H9 (cell line): Measurements from ENCODE around the gene GBE1. TPM values are rescaled to one million over a fixed set of nuclear protein-coding genes. Genes with fewer than 3 reads are reported as not detected.

Source experiments
- DNase-seq: peaks from one replicate; pipeline ENCODE4 v3.0.0-alpha.2; 2017
- H2AFZ ChIP-seq: one replicate; pipeline ENCODE4 v1.6.1; 2013; ENCODE audit warnings: mild to moderate bottlenecking, low read length, control low read depth, moderate library complexity
- H2AK5ac ChIP-seq: 2 replicates; pipeline ENCODE4 v1.6.1; 2013; ENCODE audit warnings: low read length, control low read depth, mixed read lengths; ENCODE audit not compliant: insufficient read length
- H2BK120ac ChIP-seq: one replicate; pipeline ENCODE4 v1.6.1; 2013; ENCODE audit warnings: low read depth, mild to moderate bottlenecking, low read length, control low read depth, inconsistent platforms; ENCODE audit not compliant: poor library complexity, severe bottlenecking
- H2BK12ac ChIP-seq: 2 replicates; pipeline ENCODE4 v1.6.1; 2013; ENCODE audit warnings: low read length, control low read depth, mixed read lengths, low read depth; ENCODE audit not compliant: insufficient read length
- H2BK15ac ChIP-seq: 2 replicates; pipeline ENCODE4 v1.6.1; 2013; ENCODE audit warnings: low read depth, low read length, control low read depth
- H2BK20ac ChIP-seq: one replicate; pipeline ENCODE4 v1.6.1; 2013; ENCODE audit warnings: low read depth, mild to moderate bottlenecking, low read length, control low read depth, inconsistent platforms; ENCODE audit not compliant: poor library complexity, severe bottlenecking
- H2BK5ac ChIP-seq: 2 replicates; pipeline ENCODE4 v1.6.1; 2013; ENCODE audit warnings: low read length, control low read depth, mixed read lengths; ENCODE audit not compliant: insufficient read length
- H3K14ac ChIP-seq: 2 replicates; pipeline ENCODE4 v1.6.1; 2013; ENCODE audit warnings: low read length, control low read depth; ENCODE audit not compliant: insufficient read depth
- H3K18ac ChIP-seq: 2 replicates; pipeline ENCODE4 v1.6.1; 2013; ENCODE audit warnings: low read depth, mild to moderate bottlenecking, mixed read lengths, low read length, control low read depth; ENCODE audit not compliant: insufficient read length
- H3K23ac ChIP-seq: 2 replicates; pipeline ENCODE4 v1.6.1; 2013; ENCODE audit warnings: low read length, control low read depth, mixed read lengths, low read depth; ENCODE audit not compliant: insufficient read length
- H3K23me2 ChIP-seq: 2 replicates; pipeline ENCODE4 v1.6.1; 2013; ENCODE audit warnings: low read depth, mild to moderate bottlenecking, mixed read lengths, low read length, control low read depth; ENCODE audit not compliant: insufficient read length, poor library complexity, severe bottlenecking
- H3K27ac ChIP-seq: 2 replicates; pipeline ENCODE4 v1.5.1; 2013; ENCODE audit warnings: low read length, control low read depth, mixed read lengths, low read depth; ENCODE audit not compliant: insufficient read length
- H3K27me3 ChIP-seq: 2 replicates; pipeline ENCODE4 v1.6.1; 2013; ENCODE audit warnings: low read length, control low read depth, inconsistent platforms; ENCODE audit not compliant: insufficient read depth
- H3K4ac ChIP-seq: 2 replicates; pipeline ENCODE4 v1.6.1; 2013; ENCODE audit warnings: low read depth, mild to moderate bottlenecking, control low read depth, inconsistent platforms, low read length, moderate library complexity
- H3K4me1 ChIP-seq: 2 replicates; pipeline ENCODE4 v1.6.1; 2013; ENCODE audit warnings: low read length, control low read depth, inconsistent platforms; ENCODE audit not compliant: insufficient read depth
- H3K4me2 ChIP-seq: 2 replicates; pipeline ENCODE4 v1.6.1; 2013; ENCODE audit warnings: low read length, control low read depth, mixed read lengths; ENCODE audit not compliant: insufficient read length, insufficient read depth
- H3K56ac ChIP-seq: 2 replicates; pipeline ENCODE4 v1.6.1; 2013; ENCODE audit warnings: low read depth, mild to moderate bottlenecking, mixed read lengths, low read length, control low read depth; ENCODE audit not compliant: insufficient read length
- H3K79me1 ChIP-seq: 2 replicates; pipeline ENCODE4 v1.6.1; 2013; ENCODE audit warnings: low read depth, mild to moderate bottlenecking, moderate library complexity, low read length, control low read depth, inconsistent platforms; ENCODE audit not compliant: insufficient read depth, poor library complexity, severe bottlenecking
- H3K79me2 ChIP-seq: 2 replicates; pipeline ENCODE4 v1.6.1; 2013; ENCODE audit warnings: low read length, control low read depth, inconsistent platforms; ENCODE audit not compliant: insufficient read depth
- H3K9ac ChIP-seq: 2 replicates; pipeline ENCODE4 v1.6.1; 2013; ENCODE audit warnings: low read length, control low read depth, mixed read lengths; ENCODE audit not compliant: insufficient read length; ENCODE audit errors: extremely low read depth
- H3K9me3 ChIP-seq: one replicate; pipeline ENCODE4 v1.6.1; 2013; ENCODE audit warnings: low read depth, low read length, inconsistent platforms; ENCODE audit not compliant: control insufficient read depth
- H3T11ph ChIP-seq: one replicate; pipeline ENCODE4 v1.6.1; 2013; ENCODE audit warnings: mild to moderate bottlenecking, low read length, control low read depth, inconsistent platforms
- H4K20me1 ChIP-seq: one replicate; pipeline ENCODE4 v1.6.1; 2013; ENCODE audit not compliant: control insufficient read depth, insufficient read length, insufficient read depth
- H4K5ac ChIP-seq: 2 replicates; pipeline ENCODE4 v1.6.1; 2013; ENCODE audit warnings: low read depth, mild to moderate bottlenecking, mixed read lengths, low read length, control low read depth; ENCODE audit not compliant: insufficient read length
- H4K8ac ChIP-seq: replicated peaks from 2 replicates; pipeline ENCODE4 v1.6.1; 2013; ENCODE audit warnings: low read length, control low read depth, mixed read lengths, low read depth; ENCODE audit not compliant: insufficient read length
- H4K91ac ChIP-seq: 2 replicates; pipeline ENCODE4 v1.6.1; 2013; ENCODE audit warnings: low read depth, mild to moderate bottlenecking, moderate library complexity, mixed read lengths, low read length, control low read depth; ENCODE audit not compliant: insufficient read length
- H3K27ac Mint-ChIP-seq, 3 experiments: 2 replicates in 2 of 3; 3 replicates in 1 of 3; pipeline ENCODE4 v1.8.0; 2020 to 2021; ENCODE audit warnings: mixed read lengths in 3 of 3, mild to moderate bottlenecking in 1 of 3, moderate library complexity in 1 of 3
- H3K27me3 Mint-ChIP-seq: 2 replicates; pipeline ENCODE4 v1.8.0; 2021; ENCODE audit warnings: low read depth, mild to moderate bottlenecking, moderate library complexity, mixed read lengths
- H3K36me3 Mint-ChIP-seq, 3 experiments: 2 replicates in 2 of 3; 3 replicates in 1 of 3; pipeline ENCODE4 v1.8.0; 2020 to 2021; ENCODE audit warnings: low read depth in 3 of 3, mixed read lengths in 3 of 3; ENCODE audit not compliant: insufficient read depth in 1 of 3
- H3K4me1 Mint-ChIP-seq, 2 experiments: 2 replicates each; pipeline ENCODE4 v1.8.0; 2020; ENCODE audit warnings: mixed read lengths in 2 of 2
- H3K4me3 Mint-ChIP-seq, 2 experiments: 2 replicates in 1 of 2; 3 replicates in 1 of 2; pipeline ENCODE4 v1.8.0; 2020 to 2021; ENCODE audit warnings: mild to moderate bottlenecking in 2 of 2, mixed read lengths in 2 of 2, moderate library complexity in 1 of 2
- H3K9me3 Mint-ChIP-seq, 2 experiments: 2 replicates in 1 of 2; 3 replicates in 1 of 2; pipeline ENCODE4 v1.8.0; 2020; ENCODE audit warnings: mild to moderate bottlenecking in 2 of 2, mixed read lengths in 2 of 2, moderate library complexity in 1 of 2
- CTCF ChIP-seq: fragments of 200-600 bp; sonication (generic); conservative IDR thresholded peaks from 3 replicates; pipeline ENCODE4 v1.8.0; 2021; ENCODE audit warnings: antibody characterized with exemption, mild to moderate bottlenecking
- WGBS: extraction: QIAGEN DNeasy Blood & Tissue Kit; methylation state at CpG from one replicate; pipeline ENCODE4 v1.1.7; 2013; ENCODE audit warnings: missing lambda C conversion rate, low lambda C conversion rate, mixed read lengths; ENCODE audit not compliant: insufficient read length; ENCODE audit errors: extremely low coverage; 5-methylcytosine and 5-hydroxymethylcytosine counted together
- total RNA-seq: library from RNA; stranded (reverse); gene quantifications from 2 replicates; pipeline ENCODE4 v1.2.1, GENCODE V29; 2021

Gene GBE1
- total RNA-seq, 1 experiment from 2014 or later = 13.8 TPM

DNA sequence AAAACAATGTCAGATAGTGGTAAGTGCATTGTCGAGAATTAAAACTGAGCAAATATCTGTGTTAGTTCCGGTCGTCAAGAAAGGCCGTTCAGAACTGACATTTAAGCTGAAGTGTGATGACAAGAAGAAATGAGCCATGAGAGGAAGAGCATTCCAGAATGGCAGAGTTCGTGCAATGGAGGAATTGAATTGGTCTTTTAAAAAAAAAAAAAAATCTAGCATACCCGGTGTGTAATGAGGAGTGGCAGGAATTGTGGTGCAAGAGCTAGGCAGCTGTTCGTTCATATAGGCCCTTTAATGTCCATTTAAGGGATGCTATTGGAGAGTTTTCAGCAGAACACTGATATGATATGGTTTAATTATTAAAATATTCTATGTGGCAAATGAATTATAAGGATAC is 2.6 kb upstream of the GBE1 start:
- no peak overlapping the region for H3K4me3 Mint-ChIP-seq
- H2AK5ac ChIP-seq = no peak overlapping the region
- no peak for DNase-seq
- no peak overlapping the region for H3K56ac ChIP-seq
- no peak overlapping the region for H3T11ph ChIP-seq
- no peak overlapping the region for H2BK5ac ChIP-seq
- no peak overlapping the region for H3K14ac ChIP-seq
- no peak overlapping the region for H2BK15ac ChIP-seq
- no peaks in the 10 kb centered on the region for H3K4me1 ChIP-seq
- H3K79me1 ChIP-seq = no peaks in the 10 kb centered on the region
- no peaks in the 10 kb centered on the region for H3K79me2 ChIP-seq
- no CpG with 5 or more reads among the region's 7 CpGs for WGBS
- no peak overlapping the region for H3K27ac ChIP-seq
- H2AFZ ChIP-seq = no peak overlapping the region
- H4K8ac ChIP-seq = no peak overlapping the region
- peaks cover 3% of the 10 kb centered on the region for H3K23me2 ChIP-seq
- no peak overlapping the region for H3K4me2 ChIP-seq
- no peak overlapping the region for H3K18ac ChIP-seq
- H3K9me3 ChIP-seq = no peaks in the 10 kb centered on the region
- no peak for TF ChIP-seq CTCF
- no peak overlapping the region for H3K23ac ChIP-seq
- no peaks in the 10 kb centered on the region; a peak in 1 of 5 replicates for H3K9me3 Mint-ChIP-seq
- H2BK120ac ChIP-seq = no peak overlapping the region
- H2BK20ac ChIP-seq = no peak overlapping the region
- H3K4ac ChIP-seq = no peak overlapping the region
- no peaks in the 10 kb centered on the region for H3K27me3 Mint-ChIP-seq
- H4K20me1 ChIP-seq = no peaks in the 10 kb centered on the region
- peaks cover 0 to 3% (median under 1%) of the 10 kb centered on the region in 3 experiments; a peak in 6 of 7 replicates for H3K36me3 Mint-ChIP-seq
- H3K9ac ChIP-seq = no peak overlapping the region
- H4K5ac ChIP-seq = no peak overlapping the region
- no peaks in the 10 kb centered on the region for H3K27me3 ChIP-seq
- no peak overlapping the region for H2BK12ac ChIP-seq
- H3K27ac Mint-ChIP-seq = no peak overlapping the region
- peaks cover 20% of the 10 kb centered on the region in 2 experiments for H3K4me1 Mint-ChIP-seq
- no peak overlapping the region for H4K91ac ChIP-seq
